H9 (cell line): ENCODE data around the gene RPLP2. TPM values are rescaled to one million over a fixed set of nuclear protein-coding genes. Genes with fewer than 3 reads are reported as not detected.

Experiments used
- DNase-seq: peaks from one replicate; pipeline ENCODE4 v3.0.0-alpha.2; 2017
- H2AFZ ChIP-seq: one replicate; pipeline ENCODE4 v1.6.1; 2013; ENCODE audit warnings: mild to moderate bottlenecking, low read length, control low read depth, moderate library complexity
- H2AK5ac ChIP-seq: 2 replicates; pipeline ENCODE4 v1.6.1; 2013; ENCODE audit warnings: low read length, control low read depth, mixed read lengths; ENCODE audit not compliant: insufficient read length
- H2BK120ac ChIP-seq: one replicate; pipeline ENCODE4 v1.6.1; 2013; ENCODE audit warnings: low read depth, mild to moderate bottlenecking, low read length, control low read depth, inconsistent platforms; ENCODE audit not compliant: poor library complexity, severe bottlenecking
- H2BK12ac ChIP-seq: 2 replicates; pipeline ENCODE4 v1.6.1; 2013; ENCODE audit warnings: low read length, control low read depth, mixed read lengths, low read depth; ENCODE audit not compliant: insufficient read length
- H2BK15ac ChIP-seq: 2 replicates; pipeline ENCODE4 v1.6.1; 2013; ENCODE audit warnings: low read depth, low read length, control low read depth
- H2BK20ac ChIP-seq: one replicate; pipeline ENCODE4 v1.6.1; 2013; ENCODE audit warnings: low read depth, mild to moderate bottlenecking, low read length, control low read depth, inconsistent platforms; ENCODE audit not compliant: poor library complexity, severe bottlenecking
- H2BK5ac ChIP-seq: 2 replicates; pipeline ENCODE4 v1.6.1; 2013; ENCODE audit warnings: low read length, control low read depth, mixed read lengths; ENCODE audit not compliant: insufficient read length
- H3K14ac ChIP-seq: 2 replicates; pipeline ENCODE4 v1.6.1; 2013; ENCODE audit warnings: low read length, control low read depth; ENCODE audit not compliant: insufficient read depth
- H3K18ac ChIP-seq: 2 replicates; pipeline ENCODE4 v1.6.1; 2013; ENCODE audit warnings: low read depth, mild to moderate bottlenecking, mixed read lengths, low read length, control low read depth; ENCODE audit not compliant: insufficient read length
- H3K23ac ChIP-seq: 2 replicates; pipeline ENCODE4 v1.6.1; 2013; ENCODE audit warnings: low read length, control low read depth, mixed read lengths, low read depth; ENCODE audit not compliant: insufficient read length
- H3K23me2 ChIP-seq: 2 replicates; pipeline ENCODE4 v1.6.1; 2013; ENCODE audit warnings: low read depth, mild to moderate bottlenecking, mixed read lengths, low read length, control low read depth; ENCODE audit not compliant: insufficient read length, poor library complexity, severe bottlenecking
- H3K27ac ChIP-seq: 2 replicates; pipeline ENCODE4 v1.5.1; 2013; ENCODE audit warnings: low read length, control low read depth, mixed read lengths, low read depth; ENCODE audit not compliant: insufficient read length
- H3K27me3 ChIP-seq: 2 replicates; pipeline ENCODE4 v1.6.1; 2013; ENCODE audit warnings: low read length, control low read depth, inconsistent platforms; ENCODE audit not compliant: insufficient read depth
- H3K4ac ChIP-seq: 2 replicates; pipeline ENCODE4 v1.6.1; 2013; ENCODE audit warnings: low read depth, mild to moderate bottlenecking, control low read depth, inconsistent platforms, low read length, moderate library complexity
- H3K4me1 ChIP-seq: 2 replicates; pipeline ENCODE4 v1.6.1; 2013; ENCODE audit warnings: low read length, control low read depth, inconsistent platforms; ENCODE audit not compliant: insufficient read depth
- H3K4me2 ChIP-seq: 2 replicates; pipeline ENCODE4 v1.6.1; 2013; ENCODE audit warnings: low read length, control low read depth, mixed read lengths; ENCODE audit not compliant: insufficient read length, insufficient read depth
- H3K56ac ChIP-seq: 2 replicates; pipeline ENCODE4 v1.6.1; 2013; ENCODE audit warnings: low read depth, mild to moderate bottlenecking, mixed read lengths, low read length, control low read depth; ENCODE audit not compliant: insufficient read length
- H3K79me1 ChIP-seq: 2 replicates; pipeline ENCODE4 v1.6.1; 2013; ENCODE audit warnings: low read depth, mild to moderate bottlenecking, moderate library complexity, low read length, control low read depth, inconsistent platforms; ENCODE audit not compliant: insufficient read depth, poor library complexity, severe bottlenecking
- H3K79me2 ChIP-seq: 2 replicates; pipeline ENCODE4 v1.6.1; 2013; ENCODE audit warnings: low read length, control low read depth, inconsistent platforms; ENCODE audit not compliant: insufficient read depth
- H3K9ac ChIP-seq: 2 replicates; pipeline ENCODE4 v1.6.1; 2013; ENCODE audit warnings: low read length, control low read depth, mixed read lengths; ENCODE audit not compliant: insufficient read length; ENCODE audit errors: extremely low read depth
- H3K9me3 ChIP-seq: one replicate; pipeline ENCODE4 v1.6.1; 2013; ENCODE audit warnings: low read depth, low read length, inconsistent platforms; ENCODE audit not compliant: control insufficient read depth
- H3T11ph ChIP-seq: one replicate; pipeline ENCODE4 v1.6.1; 2013; ENCODE audit warnings: mild to moderate bottlenecking, low read length, control low read depth, inconsistent platforms
- H4K20me1 ChIP-seq: one replicate; pipeline ENCODE4 v1.6.1; 2013; ENCODE audit not compliant: control insufficient read depth, insufficient read length, insufficient read depth
- H4K5ac ChIP-seq: 2 replicates; pipeline ENCODE4 v1.6.1; 2013; ENCODE audit warnings: low read depth, mild to moderate bottlenecking, mixed read lengths, low read length, control low read depth; ENCODE audit not compliant: insufficient read length
- H4K8ac ChIP-seq: replicated peaks from 2 replicates; pipeline ENCODE4 v1.6.1; 2013; ENCODE audit warnings: low read length, control low read depth, mixed read lengths, low read depth; ENCODE audit not compliant: insufficient read length
- H4K91ac ChIP-seq: 2 replicates; pipeline ENCODE4 v1.6.1; 2013; ENCODE audit warnings: low read depth, mild to moderate bottlenecking, moderate library complexity, mixed read lengths, low read length, control low read depth; ENCODE audit not compliant: insufficient read length
- H3K27ac Mint-ChIP-seq, 3 experiments: 2 replicates in 2 of 3; 3 replicates in 1 of 3; pipeline ENCODE4 v1.8.0; 2020 to 2021; ENCODE audit warnings: mixed read lengths in 3 of 3, mild to moderate bottlenecking in 1 of 3, moderate library complexity in 1 of 3
- H3K27me3 Mint-ChIP-seq: 2 replicates; pipeline ENCODE4 v1.8.0; 2021; ENCODE audit warnings: low read depth, mild to moderate bottlenecking, moderate library complexity, mixed read lengths
- H3K36me3 Mint-ChIP-seq, 3 experiments: 2 replicates in 2 of 3; 3 replicates in 1 of 3; pipeline ENCODE4 v1.8.0; 2020 to 2021; ENCODE audit warnings: low read depth in 3 of 3, mixed read lengths in 3 of 3; ENCODE audit not compliant: insufficient read depth in 1 of 3
- H3K4me1 Mint-ChIP-seq, 2 experiments: 2 replicates each; pipeline ENCODE4 v1.8.0; 2020; ENCODE audit warnings: mixed read lengths in 2 of 2
- H3K4me3 Mint-ChIP-seq, 2 experiments: 2 replicates in 1 of 2; 3 replicates in 1 of 2; pipeline ENCODE4 v1.8.0; 2020 to 2021; ENCODE audit warnings: mild to moderate bottlenecking in 2 of 2, mixed read lengths in 2 of 2, moderate library complexity in 1 of 2
- H3K9me3 Mint-ChIP-seq, 2 experiments: 2 replicates in 1 of 2; 3 replicates in 1 of 2; pipeline ENCODE4 v1.8.0; 2020; ENCODE audit warnings: mild to moderate bottlenecking in 2 of 2, mixed read lengths in 2 of 2, moderate library complexity in 1 of 2
- WGBS: extraction: QIAGEN DNeasy Blood & Tissue Kit; methylation state at CpG from one replicate; pipeline ENCODE4 v1.1.7; 2013; ENCODE audit warnings: missing lambda C conversion rate, low lambda C conversion rate, mixed read lengths; ENCODE audit not compliant: insufficient read length; ENCODE audit errors: extremely low coverage; 5-methylcytosine and 5-hydroxymethylcytosine counted together
- total RNA-seq: library from RNA; stranded (reverse); gene quantifications from 2 replicates; pipeline ENCODE4 v1.2.1, GENCODE V29; 2021
- TF ChIP-seq, protein P1 (sequence below): fragments of 200-600 bp; sonication (generic); conservative IDR thresholded peaks from 3 replicates; pipeline ENCODE4 v1.8.0; 2021; ENCODE audit warnings: antibody characterized with exemption, mild to moderate bottlenecking

Gene RPLP2
- total RNA-seq, 1 experiment from 2014 or later, result 2,138 TPM

DNA sequence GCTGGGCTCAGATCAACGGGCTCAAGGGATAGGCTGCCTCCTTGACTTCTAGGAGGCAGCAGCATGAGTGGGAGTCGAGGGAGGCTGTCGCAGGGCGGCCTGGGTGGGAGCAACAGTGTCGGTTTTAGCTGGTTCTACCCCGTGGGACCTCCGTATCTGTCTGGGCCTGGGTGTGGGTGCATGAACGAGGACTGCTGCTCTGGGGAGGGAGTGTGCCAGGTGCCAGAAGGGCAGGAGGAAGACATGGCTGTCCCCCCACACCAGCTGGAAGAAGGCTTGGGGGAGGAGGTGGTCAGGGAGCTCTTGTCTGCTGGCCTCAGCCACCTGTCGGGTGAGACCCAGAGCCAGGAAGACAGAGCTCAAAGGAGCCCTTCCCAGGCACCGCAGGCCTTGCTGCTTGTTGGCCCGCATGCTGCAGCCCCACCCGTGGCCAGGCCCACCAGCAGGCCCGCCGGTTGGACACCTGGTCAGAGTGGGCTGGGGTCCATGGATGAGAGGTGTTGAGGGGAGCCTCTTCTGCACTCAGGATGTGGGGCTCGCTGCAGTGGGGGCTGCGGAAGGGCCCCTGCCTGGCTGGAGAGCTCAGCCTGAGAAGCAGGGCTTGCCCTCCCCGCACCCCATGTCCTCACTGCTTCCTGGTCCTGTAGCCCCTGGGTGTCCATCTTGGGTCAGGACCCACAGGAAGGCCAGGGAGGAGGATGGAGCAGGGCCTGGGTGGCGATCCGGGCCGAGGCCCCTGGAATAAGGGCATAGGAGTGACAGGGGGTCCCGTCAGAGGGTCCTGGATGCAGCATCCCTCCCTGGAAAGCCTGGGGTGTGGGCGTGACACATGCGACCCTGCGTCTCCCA lies 23.3 kb upstream of the RPLP2 start:
- Histone ChIP-seq H3K27ac (no peak overlapping the region), H3T11ph (no peak overlapping the region), H2AFZ (no peak overlapping the region), H4K8ac (no peak overlapping the region), H3K56ac (no peak overlapping the region), H3K14ac (no peak overlapping the region; the same call in 1 of the 2 replicates), H3K9ac (no peak overlapping the region), H3K23me2 (peaks cover 4% of the 10 kb centered on the region), H2BK12ac (no peak overlapping the region), H2BK5ac (no peak overlapping the region), H2BK120ac (no peak overlapping the region), H4K5ac (no peak overlapping the region), H3K79me1 (no peaks in the 10 kb centered on the region), H2BK20ac (no peak overlapping the region), H2AK5ac (no peak overlapping the region), H3K23ac (no peak overlapping the region), H3K27me3 (no peaks in the 10 kb centered on the region), H4K20me1 (no peaks in the 10 kb centered on the region), H3K79me2 (no peaks in the 10 kb centered on the region), H3K4me1 (peaks cover 2% of the 10 kb centered on the region; the same call in 1 of the 2 replicates), H3K4me2 (no peak overlapping the region), H3K4ac (no peak overlapping the region), H4K91ac (no peak overlapping the region), H2BK15ac (no peak overlapping the region), H3K18ac (no peak overlapping the region), H3K9me3 (no peaks in the 10 kb centered on the region)
- TF ChIP-seq, protein P1, sequence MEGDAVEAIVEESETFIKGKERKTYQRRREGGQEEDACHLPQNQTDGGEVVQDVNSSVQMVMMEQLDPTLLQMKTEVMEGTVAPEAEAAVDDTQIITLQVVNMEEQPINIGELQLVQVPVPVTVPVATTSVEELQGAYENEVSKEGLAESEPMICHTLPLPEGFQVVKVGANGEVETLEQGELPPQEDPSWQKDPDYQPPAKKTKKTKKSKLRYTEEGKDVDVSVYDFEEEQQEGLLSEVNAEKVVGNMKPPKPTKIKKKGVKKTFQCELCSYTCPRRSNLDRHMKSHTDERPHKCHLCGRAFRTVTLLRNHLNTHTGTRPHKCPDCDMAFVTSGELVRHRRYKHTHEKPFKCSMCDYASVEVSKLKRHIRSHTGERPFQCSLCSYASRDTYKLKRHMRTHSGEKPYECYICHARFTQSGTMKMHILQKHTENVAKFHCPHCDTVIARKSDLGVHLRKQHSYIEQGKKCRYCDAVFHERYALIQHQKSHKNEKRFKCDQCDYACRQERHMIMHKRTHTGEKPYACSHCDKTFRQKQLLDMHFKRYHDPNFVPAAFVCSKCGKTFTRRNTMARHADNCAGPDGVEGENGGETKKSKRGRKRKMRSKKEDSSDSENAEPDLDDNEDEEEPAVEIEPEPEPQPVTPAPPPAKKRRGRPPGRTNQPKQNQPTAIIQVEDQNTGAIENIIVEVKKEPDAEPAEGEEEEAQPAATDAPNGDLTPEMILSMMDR, result no peak
- H3K4me1 Mint-ChIP-seq, result peaks cover 23 to 44% of the 10 kb centered on the region in 2 experiments
- H3K27me3 Mint-ChIP-seq, result peaks cover 10% of the 10 kb centered on the region
- H3K36me3 Mint-ChIP-seq, result peaks cover 3 to 10% (median 4%) of the 10 kb centered on the region in 3 experiments; a peak in 5 of 7 replicates
- DNase-seq, result no peak
- H3K9me3 Mint-ChIP-seq, result no peaks in the 10 kb centered on the region
- no CpG with 5 or more reads among the region's 24 CpGs for WGBS
- H3K27ac Mint-ChIP-seq, result peak overlapping the region in 2 of 3 experiments; percentile 76 to 81; a peak in 3 of 7 replicates
- H3K4me3 Mint-ChIP-seq, result peak overlapping the region in 1 of 2 experiments; percentile 9; a peak in 1 of 5 replicates
